H9 (cell line): Measurements from ENCODE around the gene TLE4. TPM values are rescaled to one million over a fixed set of nuclear protein-coding genes. Genes with fewer than 3 reads are reported as not detected.

Experiments used
- DNase-seq: peaks from one replicate; pipeline ENCODE4 v3.0.0-alpha.2; 2017
- H2AFZ ChIP-seq: one replicate; pipeline ENCODE4 v1.6.1; 2013; ENCODE audit warnings: mild to moderate bottlenecking, low read length, control low read depth, moderate library complexity
- H2AK5ac ChIP-seq: 2 replicates; pipeline ENCODE4 v1.6.1; 2013; ENCODE audit warnings: low read length, control low read depth, mixed read lengths; ENCODE audit not compliant: insufficient read length
- H2BK120ac ChIP-seq: one replicate; pipeline ENCODE4 v1.6.1; 2013; ENCODE audit warnings: low read depth, mild to moderate bottlenecking, low read length, control low read depth, inconsistent platforms; ENCODE audit not compliant: poor library complexity, severe bottlenecking
- H2BK12ac ChIP-seq: 2 replicates; pipeline ENCODE4 v1.6.1; 2013; ENCODE audit warnings: low read length, control low read depth, mixed read lengths, low read depth; ENCODE audit not compliant: insufficient read length
- H2BK15ac ChIP-seq: 2 replicates; pipeline ENCODE4 v1.6.1; 2013; ENCODE audit warnings: low read depth, low read length, control low read depth
- H2BK20ac ChIP-seq: one replicate; pipeline ENCODE4 v1.6.1; 2013; ENCODE audit warnings: low read depth, mild to moderate bottlenecking, low read length, control low read depth, inconsistent platforms; ENCODE audit not compliant: poor library complexity, severe bottlenecking
- H2BK5ac ChIP-seq: 2 replicates; pipeline ENCODE4 v1.6.1; 2013; ENCODE audit warnings: low read length, control low read depth, mixed read lengths; ENCODE audit not compliant: insufficient read length
- H3K14ac ChIP-seq: 2 replicates; pipeline ENCODE4 v1.6.1; 2013; ENCODE audit warnings: low read length, control low read depth; ENCODE audit not compliant: insufficient read depth
- H3K18ac ChIP-seq: 2 replicates; pipeline ENCODE4 v1.6.1; 2013; ENCODE audit warnings: low read depth, mild to moderate bottlenecking, mixed read lengths, low read length, control low read depth; ENCODE audit not compliant: insufficient read length
- H3K23ac ChIP-seq: 2 replicates; pipeline ENCODE4 v1.6.1; 2013; ENCODE audit warnings: low read length, control low read depth, mixed read lengths, low read depth; ENCODE audit not compliant: insufficient read length
- H3K23me2 ChIP-seq: 2 replicates; pipeline ENCODE4 v1.6.1; 2013; ENCODE audit warnings: low read depth, mild to moderate bottlenecking, mixed read lengths, low read length, control low read depth; ENCODE audit not compliant: insufficient read length, poor library complexity, severe bottlenecking
- H3K27ac ChIP-seq: 2 replicates; pipeline ENCODE4 v1.5.1; 2013; ENCODE audit warnings: low read length, control low read depth, mixed read lengths, low read depth; ENCODE audit not compliant: insufficient read length
- H3K27me3 ChIP-seq: 2 replicates; pipeline ENCODE4 v1.6.1; 2013; ENCODE audit warnings: low read length, control low read depth, inconsistent platforms; ENCODE audit not compliant: insufficient read depth
- H3K4ac ChIP-seq: 2 replicates; pipeline ENCODE4 v1.6.1; 2013; ENCODE audit warnings: low read depth, mild to moderate bottlenecking, control low read depth, inconsistent platforms, low read length, moderate library complexity
- H3K4me1 ChIP-seq: 2 replicates; pipeline ENCODE4 v1.6.1; 2013; ENCODE audit warnings: low read length, control low read depth, inconsistent platforms; ENCODE audit not compliant: insufficient read depth
- H3K4me2 ChIP-seq: 2 replicates; pipeline ENCODE4 v1.6.1; 2013; ENCODE audit warnings: low read length, control low read depth, mixed read lengths; ENCODE audit not compliant: insufficient read length, insufficient read depth
- H3K56ac ChIP-seq: 2 replicates; pipeline ENCODE4 v1.6.1; 2013; ENCODE audit warnings: low read depth, mild to moderate bottlenecking, mixed read lengths, low read length, control low read depth; ENCODE audit not compliant: insufficient read length
- H3K79me1 ChIP-seq: 2 replicates; pipeline ENCODE4 v1.6.1; 2013; ENCODE audit warnings: low read depth, mild to moderate bottlenecking, moderate library complexity, low read length, control low read depth, inconsistent platforms; ENCODE audit not compliant: insufficient read depth, poor library complexity, severe bottlenecking
- H3K79me2 ChIP-seq: 2 replicates; pipeline ENCODE4 v1.6.1; 2013; ENCODE audit warnings: low read length, control low read depth, inconsistent platforms; ENCODE audit not compliant: insufficient read depth
- H3K9ac ChIP-seq: 2 replicates; pipeline ENCODE4 v1.6.1; 2013; ENCODE audit warnings: low read length, control low read depth, mixed read lengths; ENCODE audit not compliant: insufficient read length; ENCODE audit errors: extremely low read depth
- H3K9me3 ChIP-seq: one replicate; pipeline ENCODE4 v1.6.1; 2013; ENCODE audit warnings: low read depth, low read length, inconsistent platforms; ENCODE audit not compliant: control insufficient read depth
- H3T11ph ChIP-seq: one replicate; pipeline ENCODE4 v1.6.1; 2013; ENCODE audit warnings: mild to moderate bottlenecking, low read length, control low read depth, inconsistent platforms
- H4K20me1 ChIP-seq: one replicate; pipeline ENCODE4 v1.6.1; 2013; ENCODE audit not compliant: control insufficient read depth, insufficient read length, insufficient read depth
- H4K5ac ChIP-seq: 2 replicates; pipeline ENCODE4 v1.6.1; 2013; ENCODE audit warnings: low read depth, mild to moderate bottlenecking, mixed read lengths, low read length, control low read depth; ENCODE audit not compliant: insufficient read length
- H4K8ac ChIP-seq: replicated peaks from 2 replicates; pipeline ENCODE4 v1.6.1; 2013; ENCODE audit warnings: low read length, control low read depth, mixed read lengths, low read depth; ENCODE audit not compliant: insufficient read length
- H4K91ac ChIP-seq: 2 replicates; pipeline ENCODE4 v1.6.1; 2013; ENCODE audit warnings: low read depth, mild to moderate bottlenecking, moderate library complexity, mixed read lengths, low read length, control low read depth; ENCODE audit not compliant: insufficient read length
- H3K27ac Mint-ChIP-seq, 3 experiments: 2 replicates in 2 of 3; 3 replicates in 1 of 3; pipeline ENCODE4 v1.8.0; 2020 to 2021; ENCODE audit warnings: mixed read lengths in 3 of 3, mild to moderate bottlenecking in 1 of 3, moderate library complexity in 1 of 3
- H3K27me3 Mint-ChIP-seq: 2 replicates; pipeline ENCODE4 v1.8.0; 2021; ENCODE audit warnings: low read depth, mild to moderate bottlenecking, moderate library complexity, mixed read lengths
- H3K36me3 Mint-ChIP-seq, 3 experiments: 2 replicates in 2 of 3; 3 replicates in 1 of 3; pipeline ENCODE4 v1.8.0; 2020 to 2021; ENCODE audit warnings: low read depth in 3 of 3, mixed read lengths in 3 of 3; ENCODE audit not compliant: insufficient read depth in 1 of 3
- H3K4me1 Mint-ChIP-seq, 2 experiments: 2 replicates each; pipeline ENCODE4 v1.8.0; 2020; ENCODE audit warnings: mixed read lengths in 2 of 2
- H3K4me3 Mint-ChIP-seq, 2 experiments: 2 replicates in 1 of 2; 3 replicates in 1 of 2; pipeline ENCODE4 v1.8.0; 2020 to 2021; ENCODE audit warnings: mild to moderate bottlenecking in 2 of 2, mixed read lengths in 2 of 2, moderate library complexity in 1 of 2
- H3K9me3 Mint-ChIP-seq, 2 experiments: 2 replicates in 1 of 2; 3 replicates in 1 of 2; pipeline ENCODE4 v1.8.0; 2020; ENCODE audit warnings: mild to moderate bottlenecking in 2 of 2, mixed read lengths in 2 of 2, moderate library complexity in 1 of 2
- CTCF ChIP-seq: fragments of 200-600 bp; sonication (generic); conservative IDR thresholded peaks from 3 replicates; pipeline ENCODE4 v1.8.0; 2021; ENCODE audit warnings: antibody characterized with exemption, mild to moderate bottlenecking
- WGBS: extraction: QIAGEN DNeasy Blood & Tissue Kit; methylation state at CpG from one replicate; pipeline ENCODE4 v1.1.7; 2013; ENCODE audit warnings: missing lambda C conversion rate, low lambda C conversion rate, mixed read lengths; ENCODE audit not compliant: insufficient read length; ENCODE audit errors: extremely low coverage; 5-methylcytosine and 5-hydroxymethylcytosine counted together
- total RNA-seq: library from RNA; stranded (reverse); gene quantifications from 2 replicates; pipeline ENCODE4 v1.2.1, GENCODE V29; 2021

Gene TLE4
- total RNA-seq, 1 experiment from 2014 or later, result 35.1 TPM

- Histone ChIP-seq H3K27ac (no peak overlapping the region), H2BK15ac (no peak overlapping the region), H3K79me1 (no peaks in the 10 kb centered on the region), H2AFZ (no peak overlapping the region), H2BK20ac (no peak overlapping the region), H3K79me2 (no peaks in the 10 kb centered on the region), H3K9ac (no peak overlapping the region), H2BK12ac (no peak overlapping the region), H3K23me2 (no peaks in the 10 kb centered on the region), H4K5ac (no peak overlapping the region), H3K14ac (no peak overlapping the region), H3K4ac (no peak overlapping the region), H3K23ac (no peak overlapping the region), H3T11ph (no peak overlapping the region), H3K9me3 (no peaks in the 10 kb centered on the region), H3K4me1 (no peaks in the 10 kb centered on the region; the same call in 1 of the 2 replicates), H4K91ac (no peak overlapping the region), H2AK5ac (no peak overlapping the region), H3K4me2 (no peak overlapping the region), H2BK120ac (no peak overlapping the region), H3K56ac (no peak overlapping the region), H4K20me1 (no peaks in the 10 kb centered on the region), H3K18ac (no peak overlapping the region), H3K27me3 (no peaks in the 10 kb centered on the region), H4K8ac (no peak overlapping the region), H2BK5ac (no peak overlapping the region)
- Mint-ChIP-seq H3K4me3 (no peak overlapping the region), H3K27me3 (no peaks in the 10 kb centered on the region), H3K9me3 (no peaks in the 10 kb centered on the region), H3K4me1 (peaks cover 9 to 11% of the 10 kb centered on the region in 2 experiments), H3K27ac (no peak overlapping the region), H3K36me3 (no peaks in the 10 kb centered on the region)
- TF ChIP-seq CTCF, result no peak
- no peak for DNase-seq
- no CpG with 5 or more reads among the region's 3 CpGs for WGBS
Observed at GRCh38 chr9:79741381-79741780, 169.6 kb downstream of the TLE4 start.
